ENCODE measurements around the gene SPAG16. TPM values are rescaled to one million over a fixed set of nuclear protein-coding genes. Genes with fewer than 3 reads are reported as not detected.

Gene SPAG16
- total and polyA plus RNA-seq, 2 donors (not counting 1 experiment from before 2014, with no cell fraction given): 24.1 to 36.8 TPM

- Histone ChIP-seq H3K27me3 (ENCODE audit: control insufficient read depth, insufficient read depth, low read length) (no peaks in the 10 kb centered on the region), H3K9me3 (ENCODE audit: control insufficient read depth, insufficient read depth, low read depth, low read length) (no peaks in the 10 kb centered on the region), H3K27ac (ENCODE audit: insufficient read depth, low read length) (no peak overlapping the region), H3K79me2 (ENCODE audit: control insufficient read depth, insufficient read depth, low read length) (no peaks in the 10 kb centered on the region), H3K4me1 (ENCODE audit: control insufficient read depth, extremely low read depth, insufficient read depth, low read length) (no peaks in the 10 kb centered on the region), H3K4me2 (ENCODE audit: extremely low read depth, insufficient read depth, low read length) (no peak overlapping the region), H3K4me3 (replicated peaks in 1 of 4; ENCODE audit: control extremely low read depth in 1 of 4, insufficient read depth in 1 of 4, low read depth in 3 of 4, low read length in 4 of 4) (no peak overlapping the region), H3K36me3 (ENCODE audit: control insufficient read depth, insufficient read depth, low read length) (no peaks in the 10 kb centered on the region), H4K20me1 (ENCODE audit: control insufficient read depth, extremely low read depth, insufficient read depth, low read length) (no peaks in the 10 kb centered on the region), H2AFZ (ENCODE audit: low read length) (no peak overlapping the region), H3K9ac (ENCODE audit: insufficient read depth, low read length) (no peak overlapping the region)
- no peak for TF ChIP-seq EZH2 (IDR thresholded peaks at IDR 0.05; ENCODE audit: low read length, missing control alignments)
- TF ChIP-seq CTCF (conservative IDR thresholded peaks at IDR 0.05 in 1 of 2, IDR thresholded peaks at IDR 0.05 in 1 of 2; ENCODE audit: low read depth in 1 of 2, low read length in 2 of 2): no peak
- no peak for DNase-seq (ENCODE audit: low read depth in 2 of 2)
Measured at GRCh38 chr2:213766062-213766461, 481.8 kb downstream of the SPAG16 start.

GRCh38 chr2:213766465-213766901 lies 482.2 kb downstream of the SPAG16 start:
- H4K20me1 ChIP-seq (ENCODE audit: control insufficient read depth, extremely low read depth, insufficient read depth, low read length): no peaks in the 10 kb centered on the region
- no peaks in the 10 kb centered on the region for H3K4me1 ChIP-seq (ENCODE audit: control insufficient read depth, extremely low read depth, insufficient read depth, low read length)
- H3K79me2 ChIP-seq (ENCODE audit: control insufficient read depth, insufficient read depth, low read length): no peaks in the 10 kb centered on the region
- DNase-seq (ENCODE audit: low read depth in 2 of 2): peak in 1 of 2 donors; percentile 8
- H2AFZ ChIP-seq (ENCODE audit: low read length): no peak overlapping the region
- H3K27me3 ChIP-seq (ENCODE audit: control insufficient read depth, insufficient read depth, low read length): no peaks in the 10 kb centered on the region
- H3K4me3 ChIP-seq (replicated peaks in 1 of 4; ENCODE audit: control extremely low read depth in 1 of 4, insufficient read depth in 1 of 4, low read depth in 3 of 4, low read length in 4 of 4): no peak overlapping the region
- H3K27ac ChIP-seq (ENCODE audit: insufficient read depth, low read length): no peak overlapping the region
- H3K9ac ChIP-seq (ENCODE audit: insufficient read depth, low read length): no peak overlapping the region
- TF ChIP-seq EZH2 (IDR thresholded peaks at IDR 0.05; ENCODE audit: low read length, missing control alignments) (no peak), CTCF (conservative IDR thresholded peaks at IDR 0.05 in 1 of 2, IDR thresholded peaks at IDR 0.05 in 1 of 2; ENCODE audit: low read depth in 1 of 2, low read length in 2 of 2) (no peak)
- H3K9me3 ChIP-seq (ENCODE audit: control insufficient read depth, insufficient read depth, low read depth, low read length): no peaks in the 10 kb centered on the region
- H3K36me3 ChIP-seq (ENCODE audit: control insufficient read depth, insufficient read depth, low read length): no peaks in the 10 kb centered on the region
- H3K4me2 ChIP-seq (ENCODE audit: extremely low read depth, insufficient read depth, low read length): no peak overlapping the region

GRCh38 chr2:213787869-213788268 lies 503.6 kb downstream of the SPAG16 start:
- no peak overlapping the region for H3K4me3 ChIP-seq (replicated peaks in 1 of 4; ENCODE audit: control extremely low read depth in 1 of 4, insufficient read depth in 1 of 4, low read depth in 3 of 4, low read length in 4 of 4)
- H3K4me2 ChIP-seq (ENCODE audit: extremely low read depth, insufficient read depth, low read length): no peak overlapping the region
- H3K9ac ChIP-seq (ENCODE audit: insufficient read depth, low read length): no peak overlapping the region
- H3K27ac ChIP-seq (ENCODE audit: insufficient read depth, low read length): no peak overlapping the region
- no peaks in the 10 kb centered on the region for H3K79me2 ChIP-seq (ENCODE audit: control insufficient read depth, insufficient read depth, low read length)
- H2AFZ ChIP-seq (ENCODE audit: low read length): no peak overlapping the region
- no peaks in the 10 kb centered on the region for H4K20me1 ChIP-seq (ENCODE audit: control insufficient read depth, extremely low read depth, insufficient read depth, low read length)
- TF ChIP-seq EZH2 (IDR thresholded peaks at IDR 0.05; ENCODE audit: low read length, missing control alignments) (no peak), CTCF (conservative IDR thresholded peaks at IDR 0.05 in 1 of 2, IDR thresholded peaks at IDR 0.05 in 1 of 2; ENCODE audit: low read depth in 1 of 2, low read length in 2 of 2) (no peak)
- no peaks in the 10 kb centered on the region for H3K9me3 ChIP-seq (ENCODE audit: control insufficient read depth, insufficient read depth, low read depth, low read length)
- H3K27me3 ChIP-seq (ENCODE audit: control insufficient read depth, insufficient read depth, low read length): no peaks in the 10 kb centered on the region
- no peak for DNase-seq (ENCODE audit: low read depth in 2 of 2)
- no peaks in the 10 kb centered on the region for H3K4me1 ChIP-seq (ENCODE audit: control insufficient read depth, extremely low read depth, insufficient read depth, low read length)
- no peaks in the 10 kb centered on the region for H3K36me3 ChIP-seq (ENCODE audit: control insufficient read depth, insufficient read depth, low read length)

All from fibroblast of lung (primary cell).